Activated CD8-positive, alpha-beta memory T cell treated with anti-CD3 and anti-CD28 coated beads, Interleukin-2, amount 50 U/mL, for 4 hours (primary cell): ENCODE results near the gene POLR3G.

Experiments
- DNase-seq: peaks from one replicate; pipeline ENCODE4 v3.0.0-alpha.2; 2020

POLR3G gene

DNA sequence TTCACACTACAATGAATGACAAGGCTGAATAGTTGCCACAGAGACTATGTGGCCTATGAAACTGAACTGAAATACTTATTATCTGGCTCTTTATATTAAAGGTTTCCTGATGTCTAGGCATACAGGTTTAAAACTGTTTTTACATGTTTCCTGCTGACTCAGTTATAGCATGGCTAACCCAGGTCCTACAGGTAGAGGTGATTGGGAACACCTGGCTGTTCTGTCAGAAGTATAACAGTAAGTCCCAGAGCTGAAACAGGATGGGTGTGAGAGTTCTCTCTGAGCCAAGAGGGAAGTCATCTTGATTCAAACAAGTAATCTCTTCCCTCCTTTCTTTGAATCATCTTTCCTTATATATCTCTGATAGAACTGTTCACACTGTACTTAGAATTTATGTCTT lies 79.0 kb downstream of the POLR3G start:
- no peak for DNase-seq

DNA sequence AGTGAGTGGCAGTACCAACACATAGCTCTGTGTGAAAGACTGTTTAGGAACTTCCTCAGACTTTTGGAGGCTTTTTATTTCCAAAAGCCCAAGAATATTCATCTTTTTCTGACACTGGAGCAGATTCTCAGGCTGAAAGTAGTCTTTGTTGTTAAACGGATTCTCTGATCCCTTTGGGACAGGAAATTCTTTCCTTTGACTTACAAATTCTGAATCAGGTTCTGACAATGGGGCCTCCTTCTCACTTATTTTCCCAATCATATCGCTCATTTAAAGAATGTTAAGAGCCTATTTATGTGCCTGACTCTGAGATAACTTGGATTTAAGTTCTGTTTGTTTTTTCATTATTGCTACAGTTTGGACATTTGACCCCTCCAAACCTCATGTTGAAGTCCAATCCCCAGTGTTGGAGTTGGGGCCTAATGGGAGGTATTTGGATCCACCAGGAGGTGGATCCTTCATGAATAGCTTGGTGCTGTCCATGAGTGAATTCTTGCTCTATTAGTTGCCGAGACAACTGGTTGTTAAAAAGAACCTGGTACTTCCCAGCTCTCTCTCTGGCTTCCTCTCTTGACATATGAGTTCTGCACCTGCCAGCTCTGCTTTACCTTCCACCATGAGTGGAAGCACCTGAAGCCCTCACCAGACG lies 79.8 kb downstream of the POLR3G start:
- DNase-seq, result no peak

DNA sequence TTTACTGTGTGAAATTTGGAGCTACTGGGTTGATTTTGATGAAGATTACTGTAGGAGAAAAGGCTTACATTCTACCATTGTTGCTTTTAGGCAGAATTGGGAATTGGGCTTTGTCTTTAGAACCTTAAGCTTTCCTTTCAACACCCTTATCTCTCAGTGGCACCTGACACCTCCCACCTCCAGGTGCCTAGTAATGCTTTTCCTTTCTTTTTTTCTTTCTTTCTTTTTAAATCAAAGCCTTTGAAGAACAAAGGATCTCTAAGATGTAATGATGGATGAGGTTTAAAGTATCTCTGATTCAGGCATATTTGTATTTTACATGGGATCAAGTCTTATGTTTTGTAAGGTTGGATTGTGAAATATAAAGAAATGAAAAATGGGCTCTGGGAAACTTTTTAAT lies 81.0 kb downstream of the POLR3G start:
- no peak for DNase-seq

DNA sequence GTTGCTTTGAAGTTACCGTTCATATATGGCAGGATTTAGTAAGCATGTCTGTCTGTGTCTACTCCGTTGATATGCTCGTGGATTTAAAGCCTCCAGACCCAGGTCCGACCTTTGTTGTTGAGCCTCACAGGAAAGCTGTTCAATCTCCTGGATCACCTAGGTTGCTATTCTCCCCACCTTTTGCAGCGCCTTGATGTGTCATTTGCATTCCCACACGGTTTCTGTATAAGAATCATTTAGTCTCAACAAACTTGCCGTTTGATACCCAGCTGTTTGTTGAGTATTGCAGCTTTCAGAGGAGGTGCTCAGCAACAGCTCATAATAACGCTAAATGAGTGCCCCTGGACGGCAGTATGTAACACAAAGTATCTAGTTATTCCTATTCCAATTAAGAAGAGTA lies 82.7 kb downstream of the POLR3G start:
- DNase-seq, result no peak

DNA sequence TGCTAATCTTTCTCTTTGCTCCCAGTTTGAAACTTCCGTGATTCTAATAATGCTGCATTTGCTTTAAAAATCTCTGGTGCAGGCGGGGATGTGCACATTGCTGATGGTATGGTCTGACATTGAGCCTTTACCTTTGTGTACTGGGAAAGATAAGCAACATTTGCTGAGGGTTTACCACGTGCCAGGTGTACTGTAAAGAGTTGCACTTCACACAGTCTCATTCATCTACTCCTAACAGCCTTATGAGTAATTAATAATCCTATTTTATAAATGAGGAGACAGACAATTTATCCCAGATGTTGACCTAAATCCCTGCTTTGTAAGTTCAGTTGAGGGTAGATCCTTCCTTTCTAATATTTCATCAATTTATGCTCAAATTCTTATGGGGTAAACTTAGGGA lies 83.2 kb downstream of the POLR3G start:
- DNase-seq, result no peak

DNA sequence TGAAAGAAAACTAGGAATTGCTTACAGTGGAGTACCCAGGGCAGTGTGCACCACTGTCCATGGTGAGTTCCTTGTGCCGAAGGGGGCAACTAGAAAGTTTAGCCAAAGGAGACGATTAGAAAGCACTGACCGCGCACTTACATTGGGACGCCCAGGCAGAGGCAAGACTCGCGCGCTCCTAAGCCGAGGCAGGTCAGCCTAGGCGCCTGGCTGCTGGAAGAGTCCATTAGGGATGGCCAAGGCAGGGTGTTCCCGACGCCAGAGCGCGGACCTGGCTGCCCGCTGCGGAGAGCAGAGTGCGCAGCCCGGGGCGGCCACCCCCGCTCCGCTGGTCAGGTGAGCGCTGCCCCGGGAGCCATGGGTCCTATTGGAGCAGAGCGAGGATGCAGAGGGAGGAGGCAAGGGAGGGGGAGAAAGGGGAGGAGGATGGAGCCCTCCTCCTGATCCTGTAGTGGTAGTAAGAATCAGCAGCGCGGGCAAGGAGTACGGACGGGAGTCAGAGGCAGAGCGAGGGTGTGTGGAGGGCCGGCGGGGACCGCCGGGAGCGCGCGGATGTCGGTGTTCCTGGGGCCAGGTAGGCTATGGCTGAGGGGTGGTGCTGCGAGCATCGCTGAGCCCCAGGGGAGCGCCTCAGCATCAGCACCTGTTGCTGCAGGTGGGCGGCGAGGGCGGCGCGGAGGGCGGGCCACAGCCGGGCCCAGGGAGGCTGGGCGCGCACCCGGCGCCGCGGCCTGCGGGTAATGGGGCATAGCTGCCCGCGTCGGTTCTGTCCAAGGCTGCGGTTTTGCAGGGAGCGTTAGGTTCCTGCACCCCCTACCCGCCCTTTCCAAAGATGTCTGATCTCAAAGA lies 83.9 kb downstream of the POLR3G start, which contains the start of gene ADGRV1:
ADGRV1 (plus strand) TSS at position 454 of the 849 bp plus-strand sequence; CDS start at position 553, 99 bp downstream.
- no peak for DNase-seq

DNA sequence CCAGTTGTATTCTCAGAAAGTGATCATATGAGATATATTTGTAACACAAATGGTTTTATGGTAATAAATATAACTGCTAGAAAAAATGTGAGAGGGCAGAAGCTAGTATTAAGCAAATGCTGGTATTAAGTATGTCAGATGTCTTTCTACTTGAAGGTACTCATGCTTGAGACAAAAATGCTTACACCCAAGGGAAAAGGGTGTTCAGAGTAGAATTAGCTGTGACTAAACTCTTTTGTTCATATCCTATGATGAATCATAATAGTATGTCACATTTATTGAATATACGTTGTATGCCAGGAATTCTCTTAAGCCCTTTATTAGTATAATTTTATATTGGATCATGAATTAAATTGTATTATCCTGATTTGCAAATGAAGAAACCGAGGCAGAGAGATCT lies 86.1 kb downstream of the POLR3G start:
- no peak for DNase-seq

DNA sequence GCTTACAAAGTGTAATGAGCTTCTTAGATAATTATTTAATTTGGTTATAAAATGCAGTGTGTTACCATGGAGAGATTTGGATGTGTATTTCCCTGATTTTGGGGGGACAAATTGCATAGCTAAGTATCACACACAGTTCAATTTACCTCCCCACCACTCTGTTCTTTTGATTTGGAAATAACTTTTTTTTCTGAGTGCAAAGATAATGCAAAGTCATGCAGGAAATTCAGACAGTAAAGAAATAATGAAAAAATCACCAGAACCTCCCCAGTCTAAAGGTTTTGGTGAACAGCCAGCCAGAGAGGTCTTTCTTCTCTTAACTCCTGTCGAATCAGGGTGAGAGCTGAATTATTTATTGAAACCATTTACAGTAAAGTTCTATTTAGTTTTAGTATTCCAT lies 87.1 kb downstream of the POLR3G start:
- DNase-seq, result no peak

DNA sequence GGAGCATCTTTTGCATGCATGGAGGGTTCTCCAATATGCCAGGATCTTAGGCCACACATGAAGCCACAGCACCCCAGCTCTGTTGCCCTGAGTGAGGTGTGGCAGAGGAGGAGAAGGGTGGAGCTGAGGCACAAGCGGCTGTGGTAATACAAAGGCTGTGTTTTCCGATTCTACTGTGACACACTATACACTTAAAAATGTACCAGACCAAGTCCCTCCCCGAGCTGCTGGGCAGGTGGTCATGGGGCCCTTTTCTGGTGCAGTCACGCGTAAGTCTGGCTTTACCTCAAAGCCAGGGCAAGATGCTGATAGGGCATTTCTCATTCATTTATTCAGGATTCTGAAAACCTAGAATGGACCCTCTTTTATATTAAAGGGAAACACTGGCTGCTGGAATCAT lies 87.7 kb downstream of the POLR3G start:
- no peak for DNase-seq

DNA sequence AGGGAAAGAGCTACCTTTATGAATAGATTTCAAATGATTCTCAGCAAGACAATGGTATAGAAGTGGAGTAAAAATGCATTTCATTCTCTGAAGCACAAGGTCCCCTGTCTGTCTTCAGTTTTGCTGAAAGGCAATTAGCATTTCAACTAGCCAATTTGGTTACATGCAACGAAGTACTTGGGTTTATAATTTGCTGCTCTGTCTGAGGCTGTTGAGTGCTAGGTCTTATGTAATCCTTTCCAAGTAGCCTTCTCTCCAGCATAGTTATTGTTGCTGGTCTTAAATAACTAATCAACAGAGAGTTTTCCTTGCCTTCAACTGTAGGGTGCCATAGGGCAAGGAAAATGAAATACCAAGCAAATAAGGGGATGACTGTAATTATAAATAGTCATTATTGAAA lies 88.4 kb downstream of the POLR3G start:
- DNase-seq, result no peak
